Peyer's patch (tissue), 4 donors: Measurements from ENCODE around the gene ZBTB8A.

Experiments used
- CTCF ChIP-seq, 6 experiments: fragments of 450-650 bp in 4 of 6; fragments of 200-600 bp in 2 of 6; sonication (generic) in 1 of 6; IDR thresholded peaks; one replicate each; pipeline ENCODE4 v1.5.1; 2017 to 2019; ENCODE audit warnings: antibody characterized with exemption in 6 of 6, mild to moderate bottlenecking in 3 of 6, moderate library complexity in 1 of 6
- POLR2A ChIP-seq, 2 donors: fragments of 450-650 bp; IDR thresholded peaks; one replicate each; pipeline ENCODE4 v1.5.1; 2017; ENCODE audit warnings: antibody characterized with exemption in 2 of 2, mild to moderate bottlenecking in 2 of 2, moderate library complexity in 2 of 2

GRCh38 chr1:32507021-32507420 lies 32.2 kb upstream of the ZBTB8A start:
- no peak for TF ChIP-seq CTCF (IDR thresholded peaks at IDR 0.05)
- TF ChIP-seq POLR2A (IDR thresholded peaks at IDR 0.05) = no peak
